Spleen (tissue), 7 donors: ENCODE measurements around the gene GAL3ST2.

Experiments
- POLR2A ChIP-seq, 3 donors: fragments of 450-650 bp; IDR thresholded peaks; one replicate each; pipeline ENCODE4 v1.5.1; 2017; ENCODE audit warnings: antibody characterized with exemption in 3 of 3, mild to moderate bottlenecking in 1 of 3
- TF ChIP-seq, protein P1 (sequence below), 11 experiments: fragments of 200-600 bp in 7 of 11; fragments of 450-650 bp in 4 of 11; sonication (generic) in 4 of 11; IDR thresholded peaks in 8 of 11; conservative IDR thresholded peaks in 3 of 11; 1 replicate in 7 of 11; 2 replicates in 4 of 11; pipeline versions ENCODE4 v1.4.0 to v1.8.0; 2016 to 2021; ENCODE audit warnings: antibody characterized with exemption in 11 of 11, inconsistent platforms in 4 of 11, mild to moderate bottlenecking in 1 of 11
- donor health status: DM: no; HTN: no; CAD: no; lungs with moderate emphysema.
- donor health status: DM: no; HTN: no; CAD: no.
- donor health status: DM: no; HTN: no; CAD: no.

DNA sequence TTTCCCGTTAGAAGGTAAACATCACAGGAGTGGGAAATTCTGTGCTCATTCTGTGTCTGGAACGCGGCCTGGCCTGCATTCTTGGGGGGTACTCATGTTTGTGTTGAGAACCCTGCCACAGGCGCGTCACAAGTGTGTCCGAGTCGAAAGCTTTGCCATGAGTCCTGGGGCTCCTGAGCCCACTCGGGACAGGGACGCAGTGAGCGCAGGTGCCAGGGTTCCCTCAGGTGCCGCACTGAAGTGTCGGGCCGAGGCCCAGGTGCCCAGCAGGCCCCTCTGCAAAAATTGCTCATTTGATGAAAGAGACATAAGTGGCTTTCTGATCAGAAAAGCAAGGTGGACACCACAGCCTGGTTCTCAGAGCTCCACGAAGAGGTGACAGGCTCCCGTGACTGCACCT lies 37.4 kb upstream of the GAL3ST2 start:
- TF ChIP-seq, protein P1, sequence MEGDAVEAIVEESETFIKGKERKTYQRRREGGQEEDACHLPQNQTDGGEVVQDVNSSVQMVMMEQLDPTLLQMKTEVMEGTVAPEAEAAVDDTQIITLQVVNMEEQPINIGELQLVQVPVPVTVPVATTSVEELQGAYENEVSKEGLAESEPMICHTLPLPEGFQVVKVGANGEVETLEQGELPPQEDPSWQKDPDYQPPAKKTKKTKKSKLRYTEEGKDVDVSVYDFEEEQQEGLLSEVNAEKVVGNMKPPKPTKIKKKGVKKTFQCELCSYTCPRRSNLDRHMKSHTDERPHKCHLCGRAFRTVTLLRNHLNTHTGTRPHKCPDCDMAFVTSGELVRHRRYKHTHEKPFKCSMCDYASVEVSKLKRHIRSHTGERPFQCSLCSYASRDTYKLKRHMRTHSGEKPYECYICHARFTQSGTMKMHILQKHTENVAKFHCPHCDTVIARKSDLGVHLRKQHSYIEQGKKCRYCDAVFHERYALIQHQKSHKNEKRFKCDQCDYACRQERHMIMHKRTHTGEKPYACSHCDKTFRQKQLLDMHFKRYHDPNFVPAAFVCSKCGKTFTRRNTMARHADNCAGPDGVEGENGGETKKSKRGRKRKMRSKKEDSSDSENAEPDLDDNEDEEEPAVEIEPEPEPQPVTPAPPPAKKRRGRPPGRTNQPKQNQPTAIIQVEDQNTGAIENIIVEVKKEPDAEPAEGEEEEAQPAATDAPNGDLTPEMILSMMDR (IDR thresholded peaks at IDR 0.05 in 8 of 11, conservative IDR thresholded peaks at IDR 0.05 in 3 of 11): no peak
- no peak for TF ChIP-seq POLR2A (IDR thresholded peaks at IDR 0.05)
